Spleen (tissue), 11 donors: Measurements from ENCODE around the gene FGFR2. TPM values are rescaled to one million over a fixed set of nuclear protein-coding genes. Genes with fewer than 3 reads are reported as not detected.

Experiments used
- DNase-seq: peaks from one replicate; pipeline ENCODE4 v3.0.0-alpha.2; 2020
- H3K27ac ChIP-seq, 8 donors: fragments of 200-600 bp; sonication (generic) in 7 of 8; 1 replicate in 4 of 8; 2 replicates in 4 of 8; pipeline versions ENCODE4 v1.5.0 to v1.8.0; 2016 to 2021; ENCODE audit warnings: inconsistent platforms in 4 of 8, mild to moderate bottlenecking in 4 of 8, moderate library complexity in 1 of 8
- H3K27me3 ChIP-seq, 7 donors: fragments of 200-600 bp; sonication (generic) in 6 of 7; replicated peaks in 1 of 7; 1 replicate in 4 of 7; 2 replicates in 3 of 7; pipeline versions ENCODE4 v1.5.0 to v1.8.0; 2016 to 2021; ENCODE audit warnings: inconsistent platforms in 3 of 7, mild to moderate bottlenecking in 1 of 7
- H3K36me3 ChIP-seq, 6 donors: fragments of 200-600 bp; sonication (generic) in 5 of 6; 1 replicate in 4 of 6; 2 replicates in 2 of 6; pipeline versions ENCODE4 v1.5.0 to v1.8.0; 2016 to 2021; ENCODE audit warnings: inconsistent platforms in 2 of 6
- H3K4me1 ChIP-seq, 6 donors: fragments of 200-600 bp; sonication (generic) in 5 of 6; 1 replicate in 3 of 6; 2 replicates in 3 of 6; pipeline versions ENCODE4 v1.5.0 to v1.8.0; 2016 to 2021; ENCODE audit warnings: inconsistent platforms in 3 of 6
- H3K4me3 ChIP-seq, 8 donors: fragments of 200-600 bp; sonication (generic) in 7 of 8; 1 replicate in 4 of 8; 2 replicates in 4 of 8; pipeline versions ENCODE4 v1.5.0 to v1.8.0; 2016 to 2021; ENCODE audit warnings: inconsistent platforms in 4 of 8, mild to moderate bottlenecking in 4 of 8, moderate library complexity in 2 of 8
- H3K9me3 ChIP-seq, 8 donors: fragments of 200-600 bp; sonication (generic) in 7 of 8; 1 replicate in 4 of 8; 2 replicates in 4 of 8; pipeline versions ENCODE4 v1.5.0 to v1.8.0; 2016 to 2021; ENCODE audit warnings: inconsistent platforms in 4 of 8
- POLR2A ChIP-seq, 3 donors: fragments of 450-650 bp; IDR thresholded peaks; one replicate each; pipeline ENCODE4 v1.5.1; 2017; ENCODE audit warnings: antibody characterized with exemption in 3 of 3, mild to moderate bottlenecking in 1 of 3
- POLR2AphosphoS5 ChIP-seq, 3 donors: sonication (generic); formaldehyde crosslinking; IDR thresholded peaks; one replicate each; pipeline ENCODE4 v1.5.1; 2017; ENCODE audit warnings: antibody characterized with exemption in 3 of 3
- WGBS, 5 donors: extraction: QIAGEN DNeasy Blood & Tissue Kit in 3 of 5; methylation state at CpG; one replicate each; pipeline versions ENCODE4 v1.1.5 to v1.1.7; 2013 to 2018; 5-methylcytosine and 5-hydroxymethylcytosine counted together
- intact Hi-C: fragments of 100-400 bp; cut with DNase I; formaldehyde crosslinking; loops from one replicate; pipeline ENCODE4 v1.15.0; 2023; ENCODE audit warnings: low total_unique reads
- polyA plus RNA-seq, 3 donors: library from polyadenylated mRNA; stranded (reverse); fragments of 200-250 nt; gene quantifications; one replicate each; pipeline ENCODE4 v1.2.1, GENCODE V29; 2013
- total RNA-seq, 7 donors: library from RNA; depleted of rRNA in 3 of 7; stranded (reverse); fragments of >200 nt in 3 of 7; fragmentation: NEBNext Ultra II Directional in 4 of 7; extraction: Animal tissue kit (Norgen Biotek cat#: 25700) in 4 of 7; gene quantifications; one replicate each; pipeline versions ENCODE4 v1.1.0 to v1.2.1, GENCODE V29; 2016 to 2021
- TF ChIP-seq, protein P1 (sequence below), 11 experiments: fragments of 200-600 bp in 7 of 11; fragments of 450-650 bp in 4 of 11; sonication (generic) in 4 of 11; IDR thresholded peaks in 8 of 11; conservative IDR thresholded peaks in 3 of 11; 1 replicate in 7 of 11; 2 replicates in 4 of 11; pipeline versions ENCODE4 v1.4.0 to v1.8.0; 2016 to 2021; ENCODE audit warnings: antibody characterized with exemption in 11 of 11, inconsistent platforms in 4 of 11, mild to moderate bottlenecking in 1 of 11
- donor health status: healthy with polysubstance abuse.
- donor health status: DM: no; HTN: no; CAD: no; lungs with moderate emphysema.
- donor health status: DM: no; HTN: no; CAD: no.
- donor health status: Bipolar disorder and iron deficiency.
- donor health status: healthy.
- donor health status: DM: no; HTN: no; CAD: no.
- donor health status: DM: yes; HTN: yes; CAD: no.

FGFR2 gene
- total and polyA plus RNA-seq, 10 donors, result 0.24 to 1.8 (median 0.91) TPM

DNA sequence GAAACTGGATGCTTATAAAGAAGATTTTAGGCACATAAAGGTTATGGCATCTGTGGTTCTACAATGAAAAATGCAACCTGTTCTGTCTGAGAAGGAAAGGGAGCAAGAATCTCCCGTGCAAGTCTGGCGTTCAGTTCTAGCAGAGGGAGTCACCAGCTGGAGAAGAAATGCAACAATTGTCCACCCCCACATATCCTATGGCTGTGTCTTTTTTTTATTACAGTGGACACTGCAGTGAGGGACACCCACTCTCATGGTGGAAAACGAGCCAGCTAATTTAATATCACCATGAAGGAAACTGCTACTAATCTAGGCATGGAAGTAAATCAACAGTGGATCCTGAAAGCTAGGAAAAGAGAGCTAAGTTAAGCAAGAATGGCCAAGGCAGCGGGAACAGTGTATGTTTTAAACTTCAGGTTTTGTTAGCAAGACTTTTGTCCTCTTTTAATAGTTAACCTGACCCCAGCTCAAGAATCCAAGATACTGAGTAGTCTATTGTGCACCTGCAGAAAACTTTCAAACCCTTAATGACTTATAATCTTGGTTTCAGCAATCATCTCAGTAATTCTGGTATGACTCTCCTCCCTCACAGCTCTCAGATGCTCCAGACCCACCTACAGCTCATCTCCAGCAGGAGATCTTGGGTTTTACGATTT, 149.3 kb downstream of the FGFR2 start:
- H3K9me3 ChIP-seq, result no peaks in the 10 kb centered on the region
- no peak for DNase-seq
- H3K4me3 ChIP-seq, result no peak overlapping the region
- 65 to 77% (median 69%) methylated on average over 5 of the region's 5 CpGs for WGBS, 5 donors
- H3K27me3 ChIP-seq, result no peaks in the 10 kb centered on the region
- TF ChIP-seq, protein P1, sequence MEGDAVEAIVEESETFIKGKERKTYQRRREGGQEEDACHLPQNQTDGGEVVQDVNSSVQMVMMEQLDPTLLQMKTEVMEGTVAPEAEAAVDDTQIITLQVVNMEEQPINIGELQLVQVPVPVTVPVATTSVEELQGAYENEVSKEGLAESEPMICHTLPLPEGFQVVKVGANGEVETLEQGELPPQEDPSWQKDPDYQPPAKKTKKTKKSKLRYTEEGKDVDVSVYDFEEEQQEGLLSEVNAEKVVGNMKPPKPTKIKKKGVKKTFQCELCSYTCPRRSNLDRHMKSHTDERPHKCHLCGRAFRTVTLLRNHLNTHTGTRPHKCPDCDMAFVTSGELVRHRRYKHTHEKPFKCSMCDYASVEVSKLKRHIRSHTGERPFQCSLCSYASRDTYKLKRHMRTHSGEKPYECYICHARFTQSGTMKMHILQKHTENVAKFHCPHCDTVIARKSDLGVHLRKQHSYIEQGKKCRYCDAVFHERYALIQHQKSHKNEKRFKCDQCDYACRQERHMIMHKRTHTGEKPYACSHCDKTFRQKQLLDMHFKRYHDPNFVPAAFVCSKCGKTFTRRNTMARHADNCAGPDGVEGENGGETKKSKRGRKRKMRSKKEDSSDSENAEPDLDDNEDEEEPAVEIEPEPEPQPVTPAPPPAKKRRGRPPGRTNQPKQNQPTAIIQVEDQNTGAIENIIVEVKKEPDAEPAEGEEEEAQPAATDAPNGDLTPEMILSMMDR (IDR thresholded peaks at IDR 0.05 in 8 of 11, conservative IDR thresholded peaks at IDR 0.05 in 3 of 11), result no peak
- no peak for TF ChIP-seq POLR2AphosphoS5 (IDR thresholded peaks at IDR 0.05)
- no peak for TF ChIP-seq POLR2A (IDR thresholded peaks at IDR 0.05)
- H3K27ac ChIP-seq, result no peak overlapping the region
- intact Hi-C loops, result no loop called here
- H3K36me3 ChIP-seq, result no peaks in the 10 kb centered on the region
- H3K4me1 ChIP-seq, result no peaks in the 10 kb centered on the region

DNA sequence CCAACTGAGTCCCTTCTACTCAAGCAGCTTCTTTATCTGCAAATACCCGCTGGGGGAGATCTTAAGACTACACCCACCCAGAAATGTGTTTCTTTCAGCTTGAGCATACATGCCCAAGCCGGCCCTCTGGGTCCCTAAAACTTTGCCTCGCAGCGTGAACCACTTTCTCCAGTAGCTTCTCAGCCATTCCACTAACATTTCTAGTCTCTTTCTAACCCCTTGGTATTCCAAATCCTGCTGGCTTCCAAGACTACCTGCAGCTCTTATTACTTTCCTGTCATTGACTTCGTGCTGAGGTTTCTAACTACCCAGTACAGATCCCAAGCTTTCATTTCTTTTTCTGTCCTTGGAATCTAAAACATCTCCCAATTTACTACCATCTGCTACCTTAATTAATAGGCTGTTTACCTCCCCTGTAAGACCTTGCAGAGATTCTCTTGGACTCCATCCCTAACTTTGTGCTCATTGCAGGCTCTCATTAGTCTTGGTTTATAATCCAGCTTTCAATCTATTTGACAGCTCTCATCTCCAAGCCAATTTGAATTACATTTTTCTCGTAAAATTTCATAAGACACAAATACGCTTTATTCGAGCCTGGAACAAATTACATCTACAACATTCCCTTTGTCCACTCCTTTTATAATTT, 153.6 kb downstream of the FGFR2 start:
- 83 to 88% (median 85%) methylated on average over 8 of the region's 8 CpGs for WGBS, 5 donors
- Histone ChIP-seq H3K9me3 (no peaks in the 10 kb centered on the region), H3K27ac (no peak overlapping the region), H3K36me3 (no peaks in the 10 kb centered on the region), H3K4me3 (no peak overlapping the region), H3K4me1 (no peaks in the 10 kb centered on the region), H3K27me3 (no peaks in the 10 kb centered on the region)
- no peak for DNase-seq
- TF ChIP-seq POLR2A (IDR thresholded peaks at IDR 0.05), result no peak
- no peak for TF ChIP-seq POLR2AphosphoS5 (IDR thresholded peaks at IDR 0.05)
- TF ChIP-seq, protein P1 (IDR thresholded peaks at IDR 0.05 in 8 of 11, conservative IDR thresholded peaks at IDR 0.05 in 3 of 11), result no peak
- intact Hi-C loops, result no loop called here

DNA sequence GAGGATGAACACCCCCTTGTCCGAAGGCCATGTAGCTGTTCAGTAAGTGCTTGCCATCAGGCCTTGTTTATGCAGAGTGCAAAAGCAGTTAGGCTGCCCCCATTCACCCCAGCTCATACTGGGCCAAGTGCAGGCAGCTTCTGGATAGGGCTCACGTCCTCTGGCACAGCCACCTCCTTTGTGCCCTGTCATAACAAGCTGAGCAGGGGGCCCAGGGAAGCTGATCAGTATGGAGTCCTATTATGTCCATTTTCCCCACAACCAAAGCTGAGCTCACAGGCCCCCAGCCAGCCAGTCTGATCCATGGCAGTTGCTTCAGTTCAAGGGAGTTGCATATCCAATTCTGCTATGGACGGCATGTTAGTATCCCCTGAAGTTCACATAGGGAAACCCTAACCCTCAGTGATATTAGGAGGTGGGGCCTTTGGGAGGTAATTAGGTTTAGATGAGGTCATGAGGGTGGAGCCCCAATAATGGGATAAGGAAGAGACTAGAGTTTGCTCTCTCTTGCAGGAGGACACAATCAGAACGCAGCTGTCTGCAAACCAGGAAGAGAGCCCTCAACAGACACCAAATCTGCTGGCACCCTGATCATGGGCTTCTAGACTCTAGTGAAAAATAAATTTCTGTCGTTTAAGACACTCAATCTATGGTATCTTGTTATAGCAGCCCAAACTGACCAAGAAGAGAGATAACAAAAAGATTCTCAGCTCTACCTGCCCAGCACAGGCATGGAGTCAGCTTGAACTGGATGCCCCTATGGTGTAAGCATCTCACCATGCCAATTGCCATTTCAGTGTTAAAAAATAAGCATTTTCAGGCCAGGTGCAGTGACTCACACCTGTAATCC, 155.9 kb downstream of the FGFR2 start:
- H3K4me3 ChIP-seq, result no peak overlapping the region
- intact Hi-C loops, result no loop called here
- no peak overlapping the region for H3K27ac ChIP-seq
- H3K27me3 ChIP-seq, result no peaks in the 10 kb centered on the region
- TF ChIP-seq POLR2AphosphoS5 (IDR thresholded peaks at IDR 0.05) (no peak), POLR2A (IDR thresholded peaks at IDR 0.05) (no peak)
- TF ChIP-seq, protein P1 (IDR thresholded peaks at IDR 0.05 in 8 of 11, conservative IDR thresholded peaks at IDR 0.05 in 3 of 11), result no peak
- H3K9me3 ChIP-seq, result no peaks in the 10 kb centered on the region
- no peaks in the 10 kb centered on the region for H3K36me3 ChIP-seq
- no peaks in the 10 kb centered on the region for H3K4me1 ChIP-seq
- DNase-seq, result no peak
- WGBS, 5 donors, result 55 to 82% (median 69%) methylated on average over 5 of the region's 5 CpGs

DNA sequence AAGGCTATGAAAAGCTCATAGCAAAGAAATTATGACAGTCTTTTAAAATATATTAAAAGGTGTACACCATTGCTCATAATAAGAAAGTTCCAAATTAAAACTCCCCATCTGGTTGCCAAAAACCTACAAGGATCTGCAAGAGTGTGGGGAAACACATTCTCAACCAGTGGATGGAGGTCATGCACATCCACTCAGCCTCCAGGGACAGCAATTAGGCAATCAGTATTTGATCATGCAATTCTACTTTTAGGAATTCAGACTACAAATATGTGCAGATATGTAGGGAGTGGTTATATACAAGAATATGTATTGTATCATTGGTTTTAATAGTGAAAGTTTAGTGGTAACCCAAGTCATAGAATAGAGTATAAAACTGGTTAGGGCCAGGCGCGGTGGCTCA, 157.8 kb downstream of the FGFR2 start:
- H3K4me1 ChIP-seq, result no peaks in the 10 kb centered on the region

More for the DNA sequence above, 157.8 kb downstream of the FGFR2 start:
- Histone ChIP-seq H3K4me3 (no peak overlapping the region), H3K27ac (no peak overlapping the region), H3K9me3 (no peaks in the 10 kb centered on the region), H3K27me3 (no peaks in the 10 kb centered on the region), H3K36me3 (no peaks in the 10 kb centered on the region)
- intact Hi-C loops, result no loop called here
- DNase-seq, result no peak
- 86 to 100% (median 96%) methylated on average over 2 of the region's 2 CpGs for WGBS, 5 donors
- TF ChIP-seq, protein P1 (IDR thresholded peaks at IDR 0.05 in 8 of 11, conservative IDR thresholded peaks at IDR 0.05 in 3 of 11), result no peak
- TF ChIP-seq POLR2AphosphoS5 (IDR thresholded peaks at IDR 0.05), result no peak
- TF ChIP-seq POLR2A (IDR thresholded peaks at IDR 0.05), result no peak
